HepG2 (cell line): ENCODE results near the gene NTMT1. TPM values are rescaled to one million over a fixed set of nuclear protein-coding genes. Genes with fewer than 3 reads are reported as not detected.

Experiments
- CC2D1A ChIP-seq: sonication (generic); formaldehyde crosslinking; IDR thresholded peaks from 2 replicates; pipeline ENCODE4 v1.8.1; 2023; ENCODE audit warnings: mild to moderate bottlenecking, missing genetic modification reagents
- GATAD1 ChIP-seq: IDR thresholded peaks from 2 replicates; pipeline ENCODE4 v1.6.1; 2016; ENCODE audit warnings: missing genetic modification reagents, missing compliant biosample characterization
- HBP1 ChIP-seq: IDR thresholded peaks from 2 replicates; pipeline ENCODE4 v1.6.1; 2016; ENCODE audit warnings: low read depth, control low read depth
- JDP2 ChIP-seq: sonication (generic); formaldehyde crosslinking; IDR thresholded peaks from 2 replicates; pipeline ENCODE4 v1.8.1; 2022; ENCODE audit warnings: missing genetic modification reagents, borderline replicate concordance
- PRDM15 ChIP-seq: sonication (generic); formaldehyde crosslinking; IDR thresholded peaks from 2 replicates; pipeline ENCODE4 v1.4.0; 2020; ENCODE audit warnings: missing genetic modification reagents
- RARG ChIP-seq: sonication (generic); formaldehyde crosslinking; IDR thresholded peaks from 2 replicates; pipeline ENCODE4 v1.4.0; 2020; ENCODE audit warnings: low read depth, mild to moderate bottlenecking, missing genetic modification reagents
- SYNCRIP ChIP-seq: fragments of 200-400 bp; formaldehyde crosslinking; IDR thresholded peaks from 2 replicates; pipeline ENCODE4 v1.6.1; 2018; ENCODE audit warnings: mild to moderate bottlenecking, low read depth, low read length; ENCODE audit not compliant: insufficient read depth
- XBP1 ChIP-seq: sonication (generic); formaldehyde crosslinking; IDR thresholded peaks from 2 replicates; pipeline ENCODE4 v1.5.0; 2020; ENCODE audit warnings: missing genetic modification reagents
- ZNF10 ChIP-seq: sonication (generic); formaldehyde crosslinking; IDR thresholded peaks from 2 replicates; pipeline ENCODE4 v1.4.0; 2020; ENCODE audit warnings: mild to moderate bottlenecking, low read depth, missing genetic modification reagents, borderline replicate concordance
- ZNF34 ChIP-seq: sonication (generic); formaldehyde crosslinking; IDR thresholded peaks from 2 replicates; pipeline ENCODE4 v1.4.0; 2020; ENCODE audit warnings: mild to moderate bottlenecking, missing genetic modification reagents, borderline replicate concordance
- polyA plus RNA-seq, 8 experiments: library from polyadenylated mRNA; depleted of rRNA in 3 of 8; stranded (reverse) in 7 of 8; unstranded in 1 of 8; fragments of >200 nt; fragmentation: Illumina TruSeq in 4 of 8; extraction: Trizol in 4 of 8; gene quantifications; 2 replicates each; pipeline versions ENCODE4 v1.2.1 to v1.2.3, GENCODE V29; 2011 to 2016; ENCODE audit warnings: low read depth in 4 of 8, missing spikeins in 1 of 8, mixed read lengths in 1 of 8; ENCODE audit not compliant: insufficient read depth in 1 of 8
- total RNA-seq, 5 experiments: library from RNA; depleted of rRNA; stranded (reverse); fragments of >200 nt; fragmentation: Illumina TruSeq; extraction: Trizol; gene quantifications; 2 replicates each; pipeline ENCODE4 v1.2.3, GENCODE V29; 2016; ENCODE audit warnings: low read depth in 1 of 5
- TF ChIP-seq, protein P1 (sequence below): sonication (generic); formaldehyde crosslinking; conservative IDR thresholded peaks from 2 replicates; pipeline ENCODE4 v1.4.0; 2020; ENCODE audit warnings: missing genetic modification reagents
- TF ChIP-seq, protein P2 (sequence below): sonication (generic); formaldehyde crosslinking; IDR thresholded peaks from 2 replicates; pipeline ENCODE4 v1.5.0; 2020; ENCODE audit warnings: missing genetic modification reagents
- TF ChIP-seq, protein P3 (sequence below): sonication (generic); formaldehyde crosslinking; IDR thresholded peaks from 2 replicates; pipeline ENCODE4 v1.4.0; 2020; ENCODE audit warnings: mild to moderate bottlenecking, missing genetic modification reagents
- TF ChIP-seq, protein P4 (sequence below): sonication (generic); formaldehyde crosslinking; IDR thresholded peaks from 2 replicates; pipeline ENCODE4 v1.5.0; 2020; ENCODE audit warnings: missing genetic modification reagents, mild to moderate bottlenecking, borderline replicate concordance
- TF ChIP-seq, protein P5 (sequence below): sonication (generic); formaldehyde crosslinking; IDR thresholded peaks from 2 replicates; pipeline ENCODE4 v1.9.0; 2022; ENCODE audit warnings: low read depth, missing genetic modification reagents

NTMT1 gene
- total and polyA plus RNA-seq, 2 of the 13 experiments (the other 11 are each of a cell fraction or from before 2014, with no cell fraction given) = 49.1 to 53.8 TPM

DNA sequence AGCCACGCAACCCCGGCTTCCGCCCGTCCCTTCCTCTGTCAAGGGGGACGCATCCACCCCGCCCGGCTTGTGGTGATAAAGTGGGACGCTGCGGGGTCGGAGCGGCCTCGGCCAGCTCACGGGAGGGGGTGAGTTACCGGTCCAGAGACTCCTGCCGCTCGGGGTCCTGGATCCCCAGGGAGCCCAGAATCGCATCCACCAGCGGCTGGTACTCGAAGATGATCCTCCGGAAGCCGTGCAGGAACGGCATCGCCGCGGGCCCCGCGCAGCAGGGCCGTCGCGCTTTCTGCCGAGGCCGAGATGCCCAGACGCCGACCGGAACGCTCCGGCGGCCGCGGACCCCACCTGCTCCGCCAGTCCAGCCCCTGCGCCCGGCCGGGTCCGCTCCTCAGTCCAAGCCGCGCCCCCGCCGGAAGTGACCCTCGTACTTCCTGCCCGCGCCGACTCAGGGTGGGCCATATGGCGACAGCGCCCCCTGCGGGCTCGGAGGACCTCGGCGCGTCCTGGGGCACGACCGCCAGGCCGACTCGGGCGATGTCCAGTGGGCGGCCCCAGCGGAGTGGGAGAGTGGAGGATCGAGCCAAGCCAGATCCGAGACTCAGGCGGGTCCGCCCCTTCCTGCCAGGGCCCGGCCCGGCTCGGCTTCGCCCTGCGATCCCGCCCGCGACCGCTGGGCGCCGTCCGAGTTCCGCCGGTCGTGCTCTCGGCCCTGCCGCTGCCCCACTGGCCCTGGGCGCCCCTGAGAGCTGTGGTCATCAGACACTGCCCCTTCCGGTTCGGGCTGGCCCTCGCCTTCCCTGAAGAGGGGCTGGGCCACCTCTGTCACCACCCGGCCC, 16.0 kb downstream of the NTMT1 start, which contains the start of gene ASB6 (continued):
- TF ChIP-seq, protein P1, sequence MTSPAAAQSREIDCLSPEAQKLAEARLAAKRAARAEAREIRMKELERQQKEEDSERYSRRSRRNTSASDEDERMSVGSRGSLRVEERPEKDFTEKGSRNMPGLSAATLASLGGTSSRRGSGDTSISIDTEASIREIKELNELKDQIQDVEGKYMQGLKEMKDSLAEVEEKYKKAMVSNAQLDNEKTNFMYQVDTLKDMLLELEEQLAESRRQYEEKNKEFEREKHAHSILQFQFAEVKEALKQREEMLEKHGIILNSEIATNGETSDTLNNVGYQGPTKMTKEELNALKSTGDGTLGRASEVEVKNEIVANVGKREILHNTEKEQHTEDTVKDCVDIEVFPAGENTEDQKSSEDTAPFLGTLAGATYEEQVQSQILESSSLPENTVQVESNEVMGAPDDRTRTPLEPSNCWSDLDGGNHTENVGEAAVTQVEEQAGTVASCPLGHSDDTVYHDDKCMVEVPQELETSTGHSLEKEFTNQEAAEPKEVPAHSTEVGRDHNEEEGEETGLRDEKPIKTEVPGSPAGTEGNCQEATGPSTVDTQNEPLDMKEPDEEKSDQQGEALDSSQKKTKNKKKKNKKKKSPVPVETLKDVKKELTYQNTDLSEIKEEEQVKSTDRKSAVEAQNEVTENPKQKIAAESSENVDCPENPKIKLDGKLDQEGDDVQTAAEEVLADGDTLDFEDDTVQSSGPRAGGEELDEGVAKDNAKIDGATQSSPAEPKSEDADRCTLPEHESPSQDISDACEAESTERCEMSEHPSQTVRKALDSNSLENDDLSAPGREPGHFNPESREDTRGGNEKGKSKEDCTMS (CRISPR knock-in tag) = no peak
- TF ChIP-seq, protein P2, sequence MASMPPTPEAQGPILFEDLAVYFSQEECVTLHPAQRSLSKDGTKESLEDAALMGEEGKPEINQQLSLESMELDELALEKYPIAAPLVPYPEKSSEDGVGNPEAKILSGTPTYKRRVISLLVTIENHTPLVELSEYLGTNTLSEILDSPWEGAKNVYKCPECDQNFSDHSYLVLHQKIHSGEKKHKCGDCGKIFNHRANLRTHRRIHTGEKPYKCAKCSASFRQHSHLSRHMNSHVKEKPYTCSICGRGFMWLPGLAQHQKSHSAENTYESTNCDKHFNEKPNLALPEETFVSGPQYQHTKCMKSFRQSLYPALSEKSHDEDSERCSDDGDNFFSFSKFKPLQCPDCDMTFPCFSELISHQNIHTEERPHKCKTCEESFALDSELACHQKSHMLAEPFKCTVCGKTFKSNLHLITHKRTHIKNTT (CRISPR knock-in tag) = no peak
- TF ChIP-seq, protein P3, sequence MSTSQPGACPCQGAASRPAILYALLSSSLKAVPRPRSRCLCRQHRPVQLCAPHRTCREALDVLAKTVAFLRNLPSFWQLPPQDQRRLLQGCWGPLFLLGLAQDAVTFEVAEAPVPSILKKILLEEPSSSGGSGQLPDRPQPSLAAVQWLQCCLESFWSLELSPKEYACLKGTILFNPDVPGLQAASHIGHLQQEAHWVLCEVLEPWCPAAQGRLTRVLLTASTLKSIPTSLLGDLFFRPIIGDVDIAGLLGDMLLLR (CRISPR knock-in tag) = peak; percentile 61; the same call in 1 of the 2 replicates
- no peak for TF ChIP-seq SYNCRIP
- TF ChIP-seq JDP2 (CRISPR knock-in tag) = no peak
- peak; percentile 90; the same call in 1 of the 2 replicates for TF ChIP-seq ZNF34 (CRISPR knock-in tag)
- TF ChIP-seq ZNF10 (CRISPR knock-in tag) = no peak
- TF ChIP-seq PRDM15 (CRISPR knock-in tag) = 0 out of 2 replicates have a peak, but pooled peaks have one; percentile 58
- TF ChIP-seq, protein P4, sequence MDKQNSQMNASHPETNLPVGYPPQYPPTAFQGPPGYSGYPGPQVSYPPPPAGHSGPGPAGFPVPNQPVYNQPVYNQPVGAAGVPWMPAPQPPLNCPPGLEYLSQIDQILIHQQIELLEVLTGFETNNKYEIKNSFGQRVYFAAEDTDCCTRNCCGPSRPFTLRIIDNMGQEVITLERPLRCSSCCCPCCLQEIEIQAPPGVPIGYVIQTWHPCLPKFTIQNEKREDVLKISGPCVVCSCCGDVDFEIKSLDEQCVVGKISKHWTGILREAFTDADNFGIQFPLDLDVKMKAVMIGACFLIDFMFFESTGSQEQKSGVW (CRISPR knock-in tag) = no peak
- TF ChIP-seq CC2D1A (CRISPR knock-in tag) = no peak
- TF ChIP-seq HBP1 (CRISPR knock-in tag) = peak; percentile 37; the same call in 1 of the 2 replicates
- no peak for TF ChIP-seq XBP1
- no peak for TF ChIP-seq RARG
- peak; percentile 99 for TF ChIP-seq GATAD1 (CRISPR knock-in tag)
- TF ChIP-seq, protein P5, sequence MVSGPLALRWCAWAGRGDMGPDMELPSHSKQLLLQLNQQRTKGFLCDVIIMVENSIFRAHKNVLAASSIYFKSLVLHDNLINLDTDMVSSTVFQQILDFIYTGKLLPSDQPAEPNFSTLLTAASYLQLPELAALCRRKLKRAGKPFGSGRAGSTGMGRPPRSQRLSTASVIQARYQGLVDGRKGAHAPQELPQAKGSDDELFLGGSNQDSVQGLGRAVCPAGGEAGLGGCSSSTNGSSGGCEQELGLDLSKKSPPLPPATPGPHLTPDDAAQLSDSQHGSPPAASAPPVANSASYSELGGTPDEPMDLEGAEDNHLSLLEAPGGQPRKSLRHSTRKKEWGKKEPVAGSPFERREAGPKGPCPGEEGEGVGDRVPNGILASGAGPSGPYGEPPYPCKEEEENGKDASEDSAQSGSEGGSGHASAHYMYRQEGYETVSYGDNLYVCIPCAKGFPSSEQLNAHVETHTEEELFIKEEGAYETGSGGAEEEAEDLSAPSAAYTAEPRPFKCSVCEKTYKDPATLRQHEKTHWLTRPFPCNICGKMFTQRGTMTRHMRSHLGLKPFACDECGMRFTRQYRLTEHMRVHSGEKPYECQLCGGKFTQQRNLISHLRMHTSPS = peak; percentile 65
